Right atrium auricular region (tissue), 2 donors: ENCODE data around the gene ZBTB20. TPM values are rescaled to one million over a fixed set of nuclear protein-coding genes. Genes with fewer than 3 reads are reported as not detected.
A peak's percentile ranks its signal among the peaks of the same experiment; 100 is the strongest.

Experiments used
- DNase-seq: peaks from one replicate; pipeline ENCODE4 v3.0.0-alpha.2; 2019; ENCODE audit warnings: low spot score
- H3K27ac ChIP-seq, 2 donors: fragments of 200-600 bp; sonication (generic); 1 replicate in 1 of 2; 2 replicates in 1 of 2; pipeline ENCODE4 v1.5.1; 2016 to 2019
- H3K27me3 ChIP-seq, 2 donors: fragments of 200-600 bp; sonication (generic); one replicate each; pipeline versions ENCODE4 v1.5.1 to v1.6.0; 2017 to 2019
- H3K36me3 ChIP-seq: fragments of 200-600 bp; sonication (generic); one replicate; pipeline ENCODE4 v1.5.1; 2016
- H3K4me1 ChIP-seq, 2 donors: fragments of 200-600 bp; sonication (generic); one replicate each; pipeline versions ENCODE4 v1.5.1 to v1.6.0; 2017 to 2019
- H3K4me3 ChIP-seq, 2 donors: fragments of 200-600 bp; sonication (generic); 1 replicate in 1 of 2; 2 replicates in 1 of 2; pipeline ENCODE4 v1.5.1; 2017 to 2019; ENCODE audit warnings: mild to moderate bottlenecking in 1 of 2, moderate library complexity in 1 of 2
- H3K9me3 ChIP-seq, 2 donors: fragments of 200-600 bp; sonication (generic); one replicate each; pipeline ENCODE4 v1.5.1; 2019
- total RNA-seq, 2 donors: library from RNA; depleted of rRNA; stranded (reverse); fragments of >200 nt; gene quantifications; one replicate each; pipeline ENCODE4 v1.1.0, GENCODE V29; 2016
- TF ChIP-seq, protein P1 (sequence below), 2 donors: fragments of 200-600 bp; sonication (generic); IDR thresholded peaks; one replicate each; pipeline ENCODE4 v1.5.1; 2019; ENCODE audit warnings: antibody characterized with exemption in 2 of 2

ZBTB20 gene
- total RNA-seq, 2 donors from 2014 or later, result 84.6 to 90.8 TPM

DNA sequence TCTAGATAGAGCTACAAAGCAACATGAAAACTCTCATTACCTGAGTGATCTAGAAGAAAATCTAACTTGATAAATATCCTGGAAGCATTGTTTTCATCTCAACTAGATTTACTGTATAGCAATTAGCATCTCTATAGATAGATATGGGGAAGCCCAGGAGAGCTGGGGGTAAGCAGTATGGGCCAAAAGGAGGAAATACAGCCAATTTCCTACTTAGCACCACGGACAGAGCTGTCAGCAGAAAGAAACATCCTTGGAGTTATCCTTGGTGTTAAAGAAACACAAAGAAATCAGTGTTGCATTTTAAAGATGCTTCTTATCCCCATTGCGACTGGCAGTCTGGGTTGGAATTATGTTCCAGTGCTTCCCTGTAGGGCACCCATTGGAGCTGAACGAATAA is 727.0 kb downstream of the ZBTB20 start:
- Histone ChIP-seq H3K4me1 (peaks cover 0 to 9% of the 10 kb centered on the region in 2 donors), H3K27ac (no peak overlapping the region), H3K9me3 (no peaks in the 10 kb centered on the region), H3K27me3 (no peaks in the 10 kb centered on the region), H3K4me3 (no peak overlapping the region), H3K36me3 (no peaks in the 10 kb centered on the region)
- DNase-seq, result no peak
- TF ChIP-seq, protein P1, sequence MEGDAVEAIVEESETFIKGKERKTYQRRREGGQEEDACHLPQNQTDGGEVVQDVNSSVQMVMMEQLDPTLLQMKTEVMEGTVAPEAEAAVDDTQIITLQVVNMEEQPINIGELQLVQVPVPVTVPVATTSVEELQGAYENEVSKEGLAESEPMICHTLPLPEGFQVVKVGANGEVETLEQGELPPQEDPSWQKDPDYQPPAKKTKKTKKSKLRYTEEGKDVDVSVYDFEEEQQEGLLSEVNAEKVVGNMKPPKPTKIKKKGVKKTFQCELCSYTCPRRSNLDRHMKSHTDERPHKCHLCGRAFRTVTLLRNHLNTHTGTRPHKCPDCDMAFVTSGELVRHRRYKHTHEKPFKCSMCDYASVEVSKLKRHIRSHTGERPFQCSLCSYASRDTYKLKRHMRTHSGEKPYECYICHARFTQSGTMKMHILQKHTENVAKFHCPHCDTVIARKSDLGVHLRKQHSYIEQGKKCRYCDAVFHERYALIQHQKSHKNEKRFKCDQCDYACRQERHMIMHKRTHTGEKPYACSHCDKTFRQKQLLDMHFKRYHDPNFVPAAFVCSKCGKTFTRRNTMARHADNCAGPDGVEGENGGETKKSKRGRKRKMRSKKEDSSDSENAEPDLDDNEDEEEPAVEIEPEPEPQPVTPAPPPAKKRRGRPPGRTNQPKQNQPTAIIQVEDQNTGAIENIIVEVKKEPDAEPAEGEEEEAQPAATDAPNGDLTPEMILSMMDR (IDR thresholded peaks at IDR 0.05), result no peak

DNA sequence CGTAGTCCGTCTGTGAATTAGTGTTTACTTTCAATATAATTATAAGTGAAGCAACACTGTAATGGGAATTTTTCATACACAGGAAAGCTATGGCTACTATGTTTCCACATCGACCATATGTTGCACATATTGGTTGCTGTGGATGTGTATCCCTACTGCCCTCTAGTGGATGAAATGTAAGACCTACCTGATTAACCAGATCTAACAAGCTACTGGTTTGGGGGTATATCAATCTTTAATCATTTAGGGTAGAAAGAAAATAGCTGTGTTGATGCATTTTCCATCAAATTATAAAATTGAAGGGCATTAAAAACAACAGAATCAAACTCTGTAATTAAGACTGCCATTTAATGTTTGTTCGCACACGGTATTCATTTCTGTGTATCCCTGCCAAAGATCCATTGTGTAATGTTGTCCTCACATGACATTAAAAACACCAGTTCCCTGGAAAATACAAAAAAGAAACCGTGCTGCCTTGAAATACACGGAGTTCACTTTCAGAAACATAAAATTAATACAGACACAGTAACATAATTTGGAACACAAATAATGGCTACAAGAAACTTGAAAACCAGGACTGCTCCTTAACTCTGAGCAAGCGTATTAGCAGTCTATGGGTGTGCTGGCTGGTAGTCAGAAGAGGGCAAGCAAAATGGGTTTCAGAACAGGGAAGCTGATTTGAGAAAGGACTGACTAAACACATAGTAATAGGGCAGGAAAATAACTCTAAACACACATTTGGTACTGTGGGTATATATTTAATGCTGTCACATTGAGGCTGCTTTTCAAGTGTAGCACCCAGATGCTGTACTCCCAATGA is 728.2 kb downstream of the ZBTB20 start:
- no peaks in the 10 kb centered on the region for H3K36me3 ChIP-seq
- no peak overlapping the region for H3K4me3 ChIP-seq
- H3K27me3 ChIP-seq, result no peaks in the 10 kb centered on the region
- DNase-seq, result no peak
- peaks cover 0 to 9% of the 10 kb centered on the region in 2 donors for H3K4me1 ChIP-seq
- H3K27ac ChIP-seq, result peak overlapping the region; percentile 43 to 60
- H3K9me3 ChIP-seq, result no peaks in the 10 kb centered on the region
- TF ChIP-seq, protein P1 (IDR thresholded peaks at IDR 0.05), result peak; percentile 72 to 86

DNA sequence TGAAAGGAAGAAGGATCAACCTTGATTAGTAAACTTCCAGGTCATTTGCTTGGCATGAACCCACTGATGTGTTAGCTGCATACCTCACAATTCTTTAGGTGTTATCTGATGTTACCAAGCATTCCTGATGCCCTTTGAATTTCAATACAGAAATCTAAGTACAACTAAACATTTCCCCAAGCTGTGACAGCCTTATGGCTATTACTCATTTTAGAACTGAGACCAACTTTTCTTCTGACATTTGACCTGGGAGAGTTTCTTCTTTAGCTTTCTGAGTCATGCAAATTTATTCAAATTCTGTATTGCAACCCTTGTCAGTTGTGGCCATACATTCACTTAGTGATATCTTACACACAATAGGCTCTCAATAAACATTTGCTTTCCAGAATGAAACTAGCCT is 729.0 kb downstream of the ZBTB20 start:
- no peaks in the 10 kb centered on the region for H3K36me3 ChIP-seq
- peak overlapping the region; percentile 43 to 60 for H3K27ac ChIP-seq
- no peak for DNase-seq
- H3K4me3 ChIP-seq, result no peak overlapping the region
- TF ChIP-seq, protein P1 (IDR thresholded peaks at IDR 0.05), result no peak
- no peaks in the 10 kb centered on the region for H3K9me3 ChIP-seq
- H3K27me3 ChIP-seq, result no peaks in the 10 kb centered on the region
- peaks cover 0 to 17% of the 10 kb centered on the region in 2 donors for H3K4me1 ChIP-seq

DNA sequence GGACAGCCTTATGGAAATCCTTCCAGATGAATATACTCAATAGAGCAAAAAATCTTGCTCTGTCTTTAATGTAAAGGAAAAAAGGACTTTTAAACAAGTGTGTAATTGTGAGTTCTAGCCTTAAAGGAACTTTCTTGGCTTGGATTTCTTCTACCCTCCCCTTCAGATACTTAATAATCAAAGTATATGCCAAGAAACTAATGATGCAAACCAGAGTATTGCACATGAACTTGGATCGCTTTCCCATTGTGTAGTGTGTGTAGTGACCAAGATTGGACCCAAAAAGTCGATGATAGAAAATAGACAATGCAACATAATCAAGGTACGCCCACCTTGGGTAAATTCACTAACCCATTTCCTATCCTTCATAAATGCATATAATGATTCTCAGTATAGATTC is 729.4 kb downstream of the ZBTB20 start:
- Histone ChIP-seq H3K36me3 (no peaks in the 10 kb centered on the region), H3K27me3 (no peaks in the 10 kb centered on the region), H3K4me1 (peaks cover 0 to 20% of the 10 kb centered on the region in 2 donors), H3K27ac (peak overlapping the region in 1 of 2 donors; percentile 14), H3K4me3 (no peak overlapping the region), H3K9me3 (no peaks in the 10 kb centered on the region)
- TF ChIP-seq, protein P1 (IDR thresholded peaks at IDR 0.05), result no peak
- DNase-seq, result no peak

DNA sequence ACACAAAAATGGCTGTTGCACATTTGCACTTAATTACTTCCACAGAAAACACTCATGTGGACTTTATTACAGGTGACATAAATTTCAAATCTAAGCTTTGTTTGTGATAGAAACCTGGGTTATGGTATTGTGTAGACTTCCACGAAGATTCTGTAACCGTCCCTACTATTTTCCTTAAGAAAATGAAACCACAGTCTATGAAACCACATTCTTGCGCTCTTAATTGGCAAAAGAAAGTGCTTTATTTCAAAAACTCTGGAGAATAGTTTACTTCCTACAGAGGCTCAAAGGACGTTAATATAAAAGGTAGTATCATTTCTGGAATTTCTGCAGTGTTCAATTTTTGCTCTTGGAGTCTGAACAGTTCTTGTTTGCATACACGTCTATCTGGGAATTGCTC is 729.8 kb downstream of the ZBTB20 start:
- DNase-seq, result no peak
- TF ChIP-seq, protein P1 (IDR thresholded peaks at IDR 0.05), result no peak
- Histone ChIP-seq H3K4me1 (peaks cover 0 to 24% of the 10 kb centered on the region in 2 donors), H3K9me3 (no peaks in the 10 kb centered on the region), H3K27me3 (no peaks in the 10 kb centered on the region), H3K4me3 (no peak overlapping the region), H3K27ac (peak overlapping the region in 1 of 2 donors; percentile 14), H3K36me3 (no peaks in the 10 kb centered on the region)
